Mucosa of descending colon (tissue), 3 donors: ENCODE data around the gene SLC51A. TPM values are rescaled to one million over a fixed set of nuclear protein-coding genes. Genes with fewer than 3 reads are reported as not detected.
"Not testable (repeated sequence)": the region's sequence is repeated elsewhere in the genome, so short reads cannot be mapped to it uniquely, and the experiment has no call there.

Source experiments
- ATAC-seq: fragments of 200-7000 bp; cut with Tn5 transposase; one replicate; pipeline ENCODE4 v1.9.1; 2020; ENCODE audit warnings: mild to moderate bottlenecking, moderate library complexity
- DNase-seq, 3 donors: peaks; one replicate each; pipeline ENCODE4 v3.0.0-alpha.2; 2020
- H3K36me3 ChIP-seq: fragments of 200-600 bp; one replicate; pipeline ENCODE4 v1.8.0; 2021; ENCODE audit warnings: low read depth, mild to moderate bottlenecking
- H3K4me1 ChIP-seq: fragments of 200-600 bp; one replicate; pipeline ENCODE4 v1.8.0; 2021; ENCODE audit warnings: low read depth, mild to moderate bottlenecking
- H3K4me3 ChIP-seq: fragments of 200-600 bp; one replicate; pipeline ENCODE4 v1.8.0; 2021; ENCODE audit warnings: mild to moderate bottlenecking
- H3K9me3 ChIP-seq: fragments of 200-600 bp; one replicate; pipeline ENCODE4 v1.8.0; 2021; ENCODE audit warnings: mild to moderate bottlenecking
- CTCF ChIP-seq: fragments of 200-600 bp; IDR thresholded peaks from one replicate; pipeline ENCODE4 v1.8.0; 2022; ENCODE audit warnings: antibody characterized with exemption, mild to moderate bottlenecking
- intact Hi-C, 2 donors: fragments of 100-400 bp; cut with DNase I in 1 of 2; cut with micrococcal nuclease in 1 of 2; formaldehyde crosslinking; loops; one replicate each; pipeline versions ENCODE4 v1.11.0 to v1.11.1; 2022; cut with DNase I, micrococcal nuclease
- long read RNA-seq, 2 donors: library from polyadenylated mRNA; unstranded; transcript quantifications; one replicate each; pipeline ENCODE4 v2.0.0, GENCODE V29; 2019 to 2021
- total RNA-seq, 3 donors: library from RNA; stranded (reverse); fragmentation: NEBNext Ultra II Directional in 2 of 3; extraction: Animal tissue kit (Norgen Biotek cat#: 25700) in 2 of 3; gene quantifications; one replicate each; pipeline versions ENCODE4 v1.2.1 to v1.2.4, GENCODE V29; 2021 to 2023
- donor health status: DM: no; HTN: no; CAD: no; lungs with moderate emphysema.
- donor health status: DM: no; HTN: no; CAD: no.
- donor health status: DM: no; HTN: yes; CAD: no.

SLC51A gene
- total RNA-seq = 100 to 1,000 TPM in 1 of 3 donors, 10 to 100 TPM in 2; 16.4 to 135 (median 22.9) TPM
- long read RNA-seq, donor 1, partial matches to known transcripts = 0 of 7 reads
- long read RNA-seq, donor 1, other reads (novel, unspliced or antisense) = 3 of 7 reads
- long read RNA-seq, donor 2, partial matches to known transcripts = 4 of 7 reads
- long read RNA-seq, donor 2, other reads (novel, unspliced or antisense) = 0 of 7 reads

- intact Hi-C loops = no loop called here
- H3K36me3 ChIP-seq = no peaks in the 10 kb centered on the region
- H3K9me3 ChIP-seq = no peaks in the 10 kb centered on the region
- ATAC-seq = peak; percentile 76
- DNase-seq = peak in 2 of 3 donors; percentile 70 to 74
- no peak for TF ChIP-seq CTCF
- peaks cover 16% of the 10 kb centered on the region for H3K4me1 ChIP-seq
- H3K4me3 ChIP-seq = no peak within 1 kb of the TSS
Observed at GRCh38 chr3:196216089-196216564, at the start of gene SLC51A. TSS of gene SLC51A (plus strand) at chr3:196216534. CDS start at chr3:196216713, 179 bp downstream.

- H3K36me3 ChIP-seq = no peaks in the 10 kb centered on the region
- no peak for ATAC-seq
- H3K9me3 ChIP-seq = no peaks in the 10 kb centered on the region
- DNase-seq = no peak
- H3K4me3 ChIP-seq = no peak overlapping the region
- no peak for TF ChIP-seq CTCF
- H3K4me1 ChIP-seq = peaks cover 7% of the 10 kb centered on the region
- intact Hi-C loops = no loop called here
Observed at GRCh38 chr3:196166741-196167140, 49.6 kb upstream of the SLC51A start.

- intact Hi-C loops = no loop called here
- H3K36me3 ChIP-seq = no peaks in the 10 kb centered on the region
- H3K4me3 ChIP-seq = no peak overlapping the region
- H3K4me1 ChIP-seq = peaks cover 3% of the 10 kb centered on the region
- DNase-seq = no peak
- no peak for TF ChIP-seq CTCF
- no peaks in the 10 kb centered on the region for H3K9me3 ChIP-seq
- ATAC-seq = peak; percentile 64
Observed at GRCh38 chr3:196168808-196169391, 47.4 kb upstream of the SLC51A start.

GRCh38 chr3:196169836-196170240 is 46.5 kb upstream of the SLC51A start:
- Histone ChIP-seq H3K36me3 (no peaks in the 10 kb centered on the region), H3K9me3 (no peaks in the 10 kb centered on the region), H3K4me3 (no peak overlapping the region), H3K4me1 (no peaks in the 10 kb centered on the region)
- ATAC-seq (no peak), DNase-seq (no peak)
- no peak for TF ChIP-seq CTCF
- intact Hi-C loops = no loop called here

GRCh38 chr3:196170296-196170695 is 46.0 kb upstream of the SLC51A start:
- DNase-seq, H3K36me3 ChIP-seq, H3K4me3 ChIP-seq, H3K9me3 ChIP-seq, H3K4me1 ChIP-seq, intact Hi-C loops, ATAC-seq: not testable (repeated sequence)

GRCh38 chr3:196174652-196175051 is 41.7 kb upstream of the SLC51A start:
- Histone ChIP-seq H3K36me3 (no peaks in the 10 kb centered on the region), H3K4me3 (no peak overlapping the region), H3K4me1 (peaks cover 18% of the 10 kb centered on the region), H3K9me3 (no peaks in the 10 kb centered on the region)
- intact Hi-C loops = no loop called here
- DNase-seq (no peak), ATAC-seq (no peak)
- TF ChIP-seq CTCF = no peak
